IPS-15b (cell line): ENCODE results near the gene INTS15.

Experiments
- H3K27me3 ChIP-seq: one replicate; pipeline ENCODE4 v1.6.1; 2013; ENCODE audit warnings: low read length; ENCODE audit not compliant: control insufficient read depth, insufficient read depth
- H3K36me3 ChIP-seq: one replicate; pipeline ENCODE4 v1.6.1; 2013; ENCODE audit warnings: low read length; ENCODE audit not compliant: control insufficient read depth, insufficient read depth
- H3K4me1 ChIP-seq: one replicate; pipeline ENCODE4 v1.6.1; 2013; ENCODE audit warnings: mild to moderate bottlenecking, low read length; ENCODE audit not compliant: control insufficient read depth, insufficient read depth
- H3K4me3 ChIP-seq: one replicate; pipeline ENCODE4 v1.5.1; 2013; ENCODE audit warnings: low read depth, low read length
- H3K9ac ChIP-seq: one replicate; pipeline ENCODE4 v1.6.1; 2013; ENCODE audit warnings: low read depth, mild to moderate bottlenecking, low read length
- H3K9me3 ChIP-seq: one replicate; pipeline ENCODE4 v1.6.1; 2013; ENCODE audit warnings: mild to moderate bottlenecking, low read length; ENCODE audit not compliant: control insufficient read depth, insufficient read depth

Gene INTS15

GRCh38 chr7:6613706-6614105, 23.9 kb downstream of the INTS15 start:
- H3K9ac ChIP-seq, result peak overlapping the region; percentile 24
- H3K36me3 ChIP-seq, result no peaks in the 10 kb centered on the region
- peaks cover 6% of the 10 kb centered on the region for H3K4me1 ChIP-seq
- H3K9me3 ChIP-seq, result no peaks in the 10 kb centered on the region
- H3K4me3 ChIP-seq, result no peak overlapping the region
- H3K27me3 ChIP-seq, result no peaks in the 10 kb centered on the region

- peak within 1 kb of the TSS; percentile 65 for H3K4me3 ChIP-seq
- no peaks in the 10 kb centered on the region for H3K9me3 ChIP-seq
- H3K4me1 ChIP-seq, result peaks cover 6% of the 10 kb centered on the region
- H3K9ac ChIP-seq, result peak within 1 kb of the TSS; percentile 12
- H3K36me3 ChIP-seq, result no peaks in the 10 kb centered on the region
- H3K27me3 ChIP-seq, result no peaks in the 10 kb centered on the region
Observed at GRCh38 chr7:6614953-6615722, 25.3 kb downstream of the INTS15 start, which contains the start of gene ZNF853. Gene ZNF853 (plus strand): TSS chr7:6615610. CDS start chr7:6616175, 565 bp downstream.

- Histone ChIP-seq H3K4me1 (peaks cover 6% of the 10 kb centered on the region), H3K36me3 (peaks cover 2% of the 10 kb centered on the region), H3K9ac (peak overlapping the region; percentile 12), H3K27me3 (no peaks in the 10 kb centered on the region), H3K9me3 (no peaks in the 10 kb centered on the region), H3K4me3 (peak overlapping the region; percentile 54)
Observed at GRCh38 chr7:6615723-6616555, 26.1 kb downstream of the INTS15 start.

GRCh38 chr7:6616854-6617643, 27.2 kb downstream of the INTS15 start:
- Histone ChIP-seq H3K27me3 (no peaks in the 10 kb centered on the region), H3K9ac (no peak overlapping the region), H3K36me3 (peaks cover 10% of the 10 kb centered on the region), H3K9me3 (no peaks in the 10 kb centered on the region), H3K4me3 (no peak overlapping the region), H3K4me1 (peaks cover 6% of the 10 kb centered on the region)

GRCh38 chr7:6618621-6619020, 28.8 kb downstream of the INTS15 start:
- peaks cover 13% of the 10 kb centered on the region for H3K36me3 ChIP-seq
- no peaks in the 10 kb centered on the region for H3K9me3 ChIP-seq
- peaks cover 6% of the 10 kb centered on the region for H3K4me1 ChIP-seq
- H3K4me3 ChIP-seq, result no peak overlapping the region
- H3K27me3 ChIP-seq, result no peaks in the 10 kb centered on the region
- no peak overlapping the region for H3K9ac ChIP-seq

GRCh38 chr7:6619961-6620360, 30.1 kb downstream of the INTS15 start:
- Histone ChIP-seq H3K4me3 (no peak overlapping the region), H3K36me3 (peaks cover 17% of the 10 kb centered on the region), H3K9me3 (no peaks in the 10 kb centered on the region), H3K9ac (no peak overlapping the region), H3K4me1 (no peaks in the 10 kb centered on the region), H3K27me3 (no peaks in the 10 kb centered on the region)

GRCh38 chr7:6621195-6622133, 31.6 kb downstream of the INTS15 start:
- Histone ChIP-seq H3K4me1 (no peaks in the 10 kb centered on the region), H3K27me3 (no peaks in the 10 kb centered on the region), H3K4me3 (no peak overlapping the region), H3K36me3 (peaks cover 17% of the 10 kb centered on the region), H3K9me3 (no peaks in the 10 kb centered on the region), H3K9ac (no peak overlapping the region)

- Histone ChIP-seq H3K27me3 (no peaks in the 10 kb centered on the region), H3K4me3 (no peak overlapping the region), H3K36me3 (peaks cover 17% of the 10 kb centered on the region), H3K4me1 (no peaks in the 10 kb centered on the region), H3K9me3 (no peaks in the 10 kb centered on the region), H3K9ac (no peak overlapping the region)
Observed at GRCh38 chr7:6622134-6622710, 32.4 kb downstream of the INTS15 start.

GRCh38 chr7:6623589-6624245, 33.9 kb downstream of the INTS15 start:
- Histone ChIP-seq H3K36me3 (peaks cover 17% of the 10 kb centered on the region), H3K9me3 (no peaks in the 10 kb centered on the region), H3K9ac (no peak overlapping the region), H3K4me3 (no peak overlapping the region), H3K27me3 (no peaks in the 10 kb centered on the region), H3K4me1 (no peaks in the 10 kb centered on the region)

- H3K27me3 ChIP-seq, result no peaks in the 10 kb centered on the region
- no peak overlapping the region for H3K9ac ChIP-seq
- no peaks in the 10 kb centered on the region for H3K9me3 ChIP-seq
- H3K36me3 ChIP-seq, result peaks cover 17% of the 10 kb centered on the region
- no peaks in the 10 kb centered on the region for H3K4me1 ChIP-seq
- no peak overlapping the region for H3K4me3 ChIP-seq
Observed at GRCh38 chr7:6624246-6624611, 34.4 kb downstream of the INTS15 start.
